HCT116 (cell line): ENCODE data around the gene SCN4A. TPM values are rescaled to one million over a fixed set of nuclear protein-coding genes. Genes with fewer than 3 reads are reported as not detected.

Experiments
- ATAC-seq: fragments of 200-7000 bp; cut with Tn5 transposase; 2 replicates; pipeline ENCODE4 v1.9.1; 2020; ENCODE audit warnings: mild to moderate bottlenecking, moderate library complexity
- BruUV-seq: library from RNA; stranded (reverse); fragments of 400-500 nt; replicated peaks from 2 replicates; lab custom pipeline; 2021; lab: Mats Ljungman, UMichigan
- CTCF ChIA-PET: fragments of 300-600 bp; sonication (Branson Sonifier 250); formaldehyde crosslinking; loops from one replicate; lab custom pipeline; 2021; ENCODE audit warnings: antibody characterized with exemption; lab: Charles Lee
- POLR2A ChIA-PET: fragments of 300-600, 350-600 bp; sonication (Branson Sonifier 250); formaldehyde crosslinking; loops from one replicate; lab custom pipeline; 2021; ENCODE audit warnings: antibody characterized with exemption; lab: Charles Lee
- RAD21 ChIA-PET, 2 experiments: fragments of 300-600 bp; sonication (Branson Sonifier 250); formaldehyde crosslinking; loops; one replicate each; lab custom pipeline; 2023; ENCODE audit warnings: low total read pairs in 2 of 2; ENCODE audit not compliant: uncharacterized antibody in 2 of 2, unreplicated experiment in 2 of 2, low non-redundant PET in 1 of 2; lab: Charles Lee
- DNase-seq: peaks from one replicate; pipeline ENCODE4 v3.0.0-alpha.2; 2010; ENCODE audit warnings: low read depth, low spot score
- H2AFZ ChIP-seq: fragments of 200-600 bp; shearing (Covaris generic), sonication (generic); 2 replicates; pipeline ENCODE4 v1.6.1; 2017; ENCODE audit warnings: low read depth, mixed run types, mixed read lengths, antibody characterized with exemption, low read length; ENCODE audit not compliant: poor library complexity, severe bottlenecking
- H3K27ac ChIP-seq: 2 replicates; pipeline ENCODE4 v1.5.1; 2012; ENCODE audit warnings: low read depth, low read length
- H3K27me3 ChIP-seq: fragments of 200-600 bp; sonication (generic); 2 replicates; pipeline ENCODE4 v1.6.1; 2016; ENCODE audit warnings: mixed run types, low read length, mixed read lengths; ENCODE audit not compliant: insufficient read depth
- H3K36me3 ChIP-seq, 2 experiments: fragments of 200-500 bp in 1 of 2; fragments of 200-600 bp in 1 of 2; sonication (Bioruptor generic) in 1 of 2; sonication (generic) in 1 of 2; 2 replicates each; pipeline versions ENCODE4 v1.5.1 to v1.6.1; 2014 to 2016; ENCODE audit warnings: low read length in 2 of 2, inconsistent platforms in 1 of 2, mixed read lengths in 1 of 2, mixed run types in 1 of 2; ENCODE audit not compliant: insufficient read depth in 2 of 2, control insufficient read depth in 1 of 2
- H3K4me1 ChIP-seq, 2 experiments: fragments of 200-600 bp in 1 of 2; sonication (generic) in 1 of 2; 2 replicates each; pipeline versions ENCODE4 v1.5.1 to v1.6.1; 2012 to 2017; ENCODE audit warnings: low read length in 2 of 2, inconsistent platforms in 1 of 2, mild to moderate bottlenecking in 1 of 2, mixed read lengths in 1 of 2, mixed run types in 1 of 2, moderate library complexity in 1 of 2; ENCODE audit not compliant: insufficient read depth in 2 of 2, control insufficient read depth in 1 of 2
- H3K4me2 ChIP-seq: fragments of 200-600 bp; sonication (generic); 2 replicates; pipeline ENCODE4 v1.6.1; 2017; ENCODE audit warnings: mixed run types, low read length, mixed read lengths
- H3K4me3 ChIP-seq, 2 experiments: fragments of 200-600 bp in 1 of 2; sonication (generic) in 1 of 2; replicated peaks in 1 of 2; 2 replicates each; pipeline ENCODE4 v1.5.1; 2011 to 2016; ENCODE audit warnings: low read length in 2 of 2, control low read depth in 1 of 2, low read depth in 1 of 2, mild to moderate bottlenecking in 1 of 2, mixed read lengths in 1 of 2, mixed run types in 1 of 2
- H3K79me2 ChIP-seq: fragments of 200-600 bp; sonication (generic); 2 replicates; pipeline ENCODE4 v1.6.1; 2017; ENCODE audit warnings: mild to moderate bottlenecking, mixed run types, low read length, moderate library complexity, mixed read lengths; ENCODE audit not compliant: insufficient read depth
- H3K9ac ChIP-seq: fragments of 200-600 bp; sonication (generic); 2 replicates; pipeline ENCODE4 v1.6.1; 2016; ENCODE audit warnings: low read length, mixed read lengths
- H3K9me2 ChIP-seq: fragments of 200-600 bp; sonication (generic), shearing (Covaris generic); 2 replicates; pipeline ENCODE4 v1.6.1; 2017; ENCODE audit warnings: mixed run types, mild to moderate bottlenecking, moderate library complexity; ENCODE audit not compliant: insufficient read depth
- H3K9me3 ChIP-seq, 2 experiments: fragments of 200-500 bp in 1 of 2; fragments of 200-600 bp in 1 of 2; sonication (Bioruptor generic) in 1 of 2; sonication (generic) in 1 of 2; 2 replicates each; pipeline ENCODE4 v1.6.1; 2014 to 2017; ENCODE audit warnings: low read length in 2 of 2, mixed read lengths in 2 of 2, inconsistent platforms in 1 of 2, low read depth in 1 of 2, mild to moderate bottlenecking in 1 of 2, mixed run types in 1 of 2, moderate library complexity in 1 of 2; ENCODE audit not compliant: control insufficient read depth in 1 of 2, insufficient read depth in 1 of 2
- H4K20me1 ChIP-seq: fragments of 200-600 bp; sonication (generic), shearing (Covaris generic); 2 replicates; pipeline ENCODE4 v1.6.1; 2017; ENCODE audit warnings: mixed run types, mild to moderate bottlenecking, moderate library complexity; ENCODE audit not compliant: insufficient read depth
- CBX3 ChIP-seq: IDR thresholded peaks from 2 replicates; pipeline ENCODE4 v1.6.1; 2012; ENCODE audit warnings: low read depth
- CTCF ChIP-seq, 3 experiments: fragments of 200-600 bp in 1 of 3; sonication (generic) in 1 of 3; IDR thresholded peaks in 2 of 3; conservative IDR thresholded peaks in 1 of 3; 2 replicates each; pipeline ENCODE4 v1.5.1; 2012 to 2017; ENCODE audit warnings: low read depth in 2 of 3, low read length in 2 of 3, antibody characterized with exemption in 1 of 3, borderline replicate concordance in 1 of 3, control low read depth in 1 of 3, mild to moderate bottlenecking in 1 of 3, mixed read lengths in 1 of 3, mixed run types in 1 of 3, moderate library complexity in 1 of 3; ENCODE audit not compliant: insufficient read depth in 1 of 3
- EZH2phosphoT487 ChIP-seq: fragments of 200-600 bp; IDR thresholded peaks from 2 replicates; pipeline ENCODE4 v1.6.1; 2018; ENCODE audit warnings: antibody characterized with exemption, borderline replicate concordance
- REST ChIP-seq: IDR thresholded peaks from 2 replicates; pipeline ENCODE4 v1.6.1; 2012; ENCODE audit warnings: low read depth
- YY1 ChIP-seq: IDR thresholded peaks from 2 replicates; pipeline ENCODE4 v1.6.1; 2011; ENCODE audit warnings: low read length, low read depth, moderate library complexity, mild to moderate bottlenecking; ENCODE audit not compliant: insufficient replicate concordance; ENCODE audit errors: extremely low read depth
- ZNF274 ChIP-seq: fragments of 200-500 bp; sonication (Bioruptor generic); IDR thresholded peaks from 2 replicates; pipeline ENCODE4 v1.6.1; 2014; ENCODE audit warnings: mild to moderate bottlenecking, low read depth, low read length, inconsistent platforms
- intact Hi-C: fragments of 100-400 bp; cut with micrococcal nuclease; formaldehyde crosslinking; loops from 2 replicates; pipeline ENCODE4 v1.10.0; 2022
- total RNA-seq: library from RNA; stranded (reverse); gene quantifications from one replicate; pipeline ENCODE4 v1.2.1, GENCODE V29; 2021; ENCODE audit not compliant: unreplicated experiment
- TF ChIP-seq, protein P1 (sequence below): IDR thresholded peaks from 2 replicates; pipeline ENCODE4 v1.6.1; 2012

The SCN4A gene
- total RNA-seq, 1 experiment from 2014 or later = 2.7 TPM

- Histone ChIP-seq H2AFZ (no peak overlapping the region), H3K4me3 (no peak overlapping the region), H4K20me1 (no peaks in the 10 kb centered on the region), H3K9me3 (no peaks in the 10 kb centered on the region), H3K27me3 (no peaks in the 10 kb centered on the region), H3K4me1 (peaks cover 4 to 17% of the 10 kb centered on the region in 2 experiments; a peak in 3 of 4 replicates), H3K9me2 (no peaks in the 10 kb centered on the region), H3K36me3 (no peaks in the 10 kb centered on the region), H3K79me2 (no peaks in the 10 kb centered on the region), H3K9ac (no peak overlapping the region), H3K27ac (no peak overlapping the region), H3K4me2 (no peak overlapping the region)
- intact Hi-C loops = no loop called here
- BruUV-seq = no TSS peak
- ChIA-PET CTCF (interaction anchor here (1.0 kb wide), 1 partner anchor 12 kb away, joined by 3 read pairs; no protein-coding TSS in a partner anchor), POLR2A (no interaction called here), RAD21 (no interaction called here)
- no peak for ATAC-seq
- TF ChIP-seq, protein P1, sequence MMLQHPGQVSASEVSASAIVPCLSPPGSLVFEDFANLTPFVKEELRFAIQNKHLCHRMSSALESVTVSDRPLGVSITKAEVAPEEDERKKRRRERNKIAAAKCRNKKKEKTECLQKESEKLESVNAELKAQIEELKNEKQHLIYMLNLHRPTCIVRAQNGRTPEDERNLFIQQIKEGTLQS = no peak
- no peak for TF ChIP-seq YY1
- TF ChIP-seq EZH2phosphoT487 = no peak
- TF ChIP-seq REST = no peak
- TF ChIP-seq CTCF (IDR thresholded peaks at IDR 0.05 in 2 of 3, conservative IDR thresholded peaks at IDR 0.05 in 1 of 3; ENCODE audit: borderline replicate concordance in 1 of 3, insufficient read depth in 1 of 3, low read depth in 2 of 3, low read length in 2 of 3) = no peak
- TF ChIP-seq CBX3 = no peak
- TF ChIP-seq ZNF274 = no peak
- DNase-seq = no peak
Observed at GRCh38 chr17:63963123-63963522, 9.6 kb downstream of the SCN4A start.
